AML-193 (cell line): ENCODE data around the gene PGC.

Experiments used
- DNase-seq, 2 experiments: peaks; one replicate each; lab custom pipeline; 2025; lab: John Stamatoyannopoulos, UW

PGC gene

GRCh38 chr6:41730531-41731436 is 16.4 kb downstream of the PGC start:
- DNase-seq: no peak

DNA sequence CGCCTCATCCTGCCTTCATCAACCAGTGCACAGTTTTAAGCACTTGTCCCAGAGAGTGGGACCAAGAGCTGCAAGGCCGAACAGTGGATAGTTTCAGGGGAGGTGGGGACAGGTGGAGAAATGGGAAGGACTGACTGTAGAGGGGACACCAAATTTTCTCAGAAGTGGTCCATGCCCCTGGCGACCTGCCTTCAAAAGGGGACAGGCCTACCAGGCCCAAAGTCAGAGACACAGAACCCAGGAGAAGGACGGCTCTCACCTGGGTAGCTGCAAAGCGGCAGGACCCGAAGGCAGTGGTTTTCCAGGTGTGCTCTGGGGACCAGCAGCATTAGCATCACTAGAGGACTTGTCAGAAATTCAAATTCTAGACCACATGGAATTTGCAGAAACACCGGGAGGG is 17.6 kb downstream of the PGC start:
- no peak for DNase-seq

GRCh38 chr6:41728954-41729353 is 18.2 kb downstream of the PGC start:
- no peak for DNase-seq

GRCh38 chr6:41728073-41728936 is 18.9 kb downstream of the PGC start:
- DNase-seq: no peak

DNA sequence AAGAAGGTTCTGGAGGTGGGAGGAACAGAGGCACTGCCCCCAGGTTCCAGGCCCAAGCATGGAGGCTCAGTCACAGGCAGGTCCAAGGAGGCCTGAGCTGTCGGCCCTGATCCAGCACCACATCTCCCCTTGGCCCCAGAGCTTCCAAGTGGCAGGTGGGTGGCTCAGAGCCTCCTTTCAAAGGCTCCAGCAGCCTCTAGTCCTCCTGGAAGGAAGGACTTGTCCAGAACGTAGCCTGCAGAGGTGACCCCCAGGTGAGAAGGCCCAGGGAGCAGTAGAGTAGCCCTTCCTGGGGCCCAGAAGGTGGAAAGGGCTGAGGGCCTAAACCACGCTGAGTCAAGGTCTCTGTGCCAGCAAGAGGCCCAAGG is 19.5 kb downstream of the PGC start:
- DNase-seq: no peak

DNA sequence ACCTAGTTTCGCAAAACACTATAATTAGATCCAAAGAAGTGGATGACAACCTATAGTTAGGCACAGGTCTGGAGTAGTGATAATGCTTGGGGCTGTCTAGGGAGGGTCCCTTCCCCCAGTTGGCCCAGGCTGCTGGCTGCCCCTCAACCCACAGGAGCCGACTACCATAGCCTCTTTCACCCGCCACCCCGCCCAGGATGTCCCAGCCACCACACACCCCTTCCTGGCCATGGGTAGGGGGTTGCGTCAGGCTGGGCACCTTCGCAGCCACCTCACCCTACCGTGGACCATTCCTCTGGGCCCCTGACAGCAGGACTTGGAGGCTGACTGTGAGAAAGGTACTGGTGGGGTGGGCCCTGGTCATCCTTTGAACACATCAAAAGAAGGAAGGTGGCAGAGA is 20.3 kb downstream of the PGC start:
- DNase-seq: no peak

- DNase-seq: no peak
Observed at GRCh38 chr6:41724586-41725501, 22.4 kb downstream of the PGC start.

- DNase-seq: no peak
Observed at GRCh38 chr6:41724228-41724580, 23.0 kb downstream of the PGC start.

DNA sequence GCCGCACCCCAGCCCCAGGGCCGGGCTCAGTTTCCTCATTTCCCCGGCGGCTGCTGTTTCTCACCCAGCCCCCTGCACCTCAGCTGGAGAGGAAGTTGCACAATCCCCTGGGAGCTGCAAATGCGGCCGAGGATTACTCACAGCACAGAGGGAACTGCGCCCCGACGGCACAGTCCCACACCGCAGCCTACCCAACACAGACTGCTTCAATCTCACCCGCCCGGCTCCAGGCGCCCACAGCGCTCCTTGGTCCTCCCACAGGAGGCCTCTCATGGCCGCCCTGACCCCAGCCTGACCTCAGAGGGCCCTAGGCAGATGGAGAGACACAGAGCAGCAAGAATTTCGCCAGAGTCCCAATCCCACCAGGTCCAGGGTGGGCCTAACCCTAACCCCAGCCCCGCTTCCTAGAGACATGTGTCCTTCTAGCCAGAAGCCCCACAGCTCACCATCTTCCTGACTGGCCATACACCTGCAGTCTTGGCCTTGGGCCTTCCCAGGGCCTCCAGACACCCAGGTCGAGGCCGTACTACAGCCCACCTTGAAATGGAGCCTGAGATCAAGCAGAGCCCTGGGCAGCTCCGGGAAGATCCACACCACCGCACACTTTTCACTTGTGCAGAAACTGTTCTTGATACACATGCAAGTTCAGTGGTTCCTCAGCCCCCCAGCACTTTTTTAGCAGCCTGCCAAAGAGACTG is 23.5 kb downstream of the PGC start:
- peak; percentile 99 for DNase-seq

- no peak for DNase-seq
Observed at GRCh38 chr6:41722969-41723529, 24.1 kb downstream of the PGC start.

DNA sequence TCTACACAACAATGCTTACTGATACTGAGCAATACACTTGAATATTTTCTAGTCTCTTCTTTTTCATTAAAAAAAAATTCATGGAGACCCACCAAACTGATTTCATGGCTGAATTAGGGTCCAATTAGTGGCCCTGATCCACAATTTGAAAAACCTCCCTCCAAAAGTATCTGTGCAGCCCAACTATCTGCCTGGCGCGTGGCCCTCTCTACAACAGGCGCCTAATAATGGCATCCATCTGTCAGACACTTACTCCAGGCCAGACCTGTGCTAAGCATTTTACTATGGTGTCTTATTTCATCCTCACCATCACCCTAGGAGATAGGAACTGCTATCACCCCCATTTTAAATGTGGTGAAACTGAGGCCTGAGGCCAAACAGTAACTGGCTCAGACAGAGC is 25.8 kb downstream of the PGC start:
- DNase-seq: no peak

GRCh38 chr6:41720783-41721182 is 26.4 kb downstream of the PGC start:
- no peak for DNase-seq

DNA sequence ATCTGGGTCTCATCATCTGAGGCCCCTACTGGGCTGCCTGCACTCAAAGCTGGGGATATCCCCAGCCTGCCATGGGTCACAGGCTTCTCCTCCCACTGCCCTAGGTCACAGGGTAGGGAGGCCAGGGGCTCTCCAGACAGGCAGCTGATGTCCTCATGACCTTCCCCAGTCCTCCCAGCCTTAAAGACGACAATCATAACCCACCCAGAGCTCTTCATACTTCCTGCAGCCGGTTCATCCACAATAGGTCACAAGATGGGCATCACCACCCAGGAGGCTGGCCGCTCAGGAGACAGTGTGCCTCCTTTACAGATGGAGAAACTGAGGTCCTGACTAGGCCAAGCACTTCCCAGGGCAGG is 27.0 kb downstream of the PGC start:
- no peak for DNase-seq

- no peak for DNase-seq
Observed at GRCh38 chr6:41719436-41720261, 27.5 kb downstream of the PGC start.

- no peak for DNase-seq
Observed at GRCh38 chr6:41718828-41719227, 28.4 kb downstream of the PGC start.

DNA sequence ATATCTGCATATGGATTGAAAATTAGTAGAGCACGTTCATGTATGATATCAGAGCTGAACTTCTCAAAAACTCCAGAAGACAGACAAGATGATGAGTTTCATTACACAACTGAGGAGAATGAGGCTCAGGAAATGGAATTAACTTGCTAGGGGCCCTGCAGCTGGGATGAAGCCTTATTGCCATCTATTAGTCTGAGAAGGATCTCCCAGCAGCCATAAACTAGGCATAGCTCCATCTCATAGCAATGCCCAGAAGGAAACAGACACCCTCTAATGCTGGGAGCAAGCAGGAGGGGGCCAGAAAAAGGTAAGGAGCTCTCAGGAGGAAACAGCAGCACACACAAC is 29.8 kb downstream of the PGC start:
- no peak for DNase-seq

- DNase-seq: no peak
Observed at GRCh38 chr6:41716516-41717391, 30.4 kb downstream of the PGC start.

DNA sequence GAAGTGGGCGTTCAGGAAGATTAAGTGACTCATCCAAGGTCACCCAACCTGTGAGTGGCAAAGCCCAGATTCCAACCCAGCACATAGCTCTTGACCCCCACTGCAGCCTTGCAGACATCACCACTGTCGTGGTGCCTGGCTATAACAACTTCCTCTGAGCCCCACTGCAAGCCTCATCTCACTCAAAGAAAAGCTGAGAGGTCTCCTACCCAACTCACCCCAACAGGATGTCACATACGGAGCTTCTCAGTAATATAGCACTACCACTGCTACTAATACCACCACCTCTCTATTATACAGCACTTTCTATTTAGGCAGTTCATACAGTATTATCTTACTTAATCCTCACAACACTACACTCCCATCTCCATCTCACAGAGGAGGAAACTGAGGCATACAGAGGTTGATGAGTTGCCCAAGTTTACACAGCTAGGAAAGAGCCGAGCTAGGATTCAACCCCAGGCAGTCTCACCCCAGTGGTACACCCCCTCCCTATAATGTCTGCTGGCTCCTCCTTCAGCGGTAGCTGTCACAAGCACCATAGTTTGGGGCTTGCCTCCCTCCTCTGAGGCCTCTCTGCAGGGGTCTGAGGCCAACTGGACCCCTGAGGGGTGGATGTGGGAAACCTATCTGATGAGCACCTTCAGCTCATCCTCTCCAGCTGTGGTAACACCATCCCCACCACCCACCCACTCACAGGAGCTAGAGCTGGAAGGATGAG is 31.2 kb downstream of the PGC start:
- DNase-seq: no peak
